ENCODE results near the gene ARSB.

ARSB gene

DNA sequence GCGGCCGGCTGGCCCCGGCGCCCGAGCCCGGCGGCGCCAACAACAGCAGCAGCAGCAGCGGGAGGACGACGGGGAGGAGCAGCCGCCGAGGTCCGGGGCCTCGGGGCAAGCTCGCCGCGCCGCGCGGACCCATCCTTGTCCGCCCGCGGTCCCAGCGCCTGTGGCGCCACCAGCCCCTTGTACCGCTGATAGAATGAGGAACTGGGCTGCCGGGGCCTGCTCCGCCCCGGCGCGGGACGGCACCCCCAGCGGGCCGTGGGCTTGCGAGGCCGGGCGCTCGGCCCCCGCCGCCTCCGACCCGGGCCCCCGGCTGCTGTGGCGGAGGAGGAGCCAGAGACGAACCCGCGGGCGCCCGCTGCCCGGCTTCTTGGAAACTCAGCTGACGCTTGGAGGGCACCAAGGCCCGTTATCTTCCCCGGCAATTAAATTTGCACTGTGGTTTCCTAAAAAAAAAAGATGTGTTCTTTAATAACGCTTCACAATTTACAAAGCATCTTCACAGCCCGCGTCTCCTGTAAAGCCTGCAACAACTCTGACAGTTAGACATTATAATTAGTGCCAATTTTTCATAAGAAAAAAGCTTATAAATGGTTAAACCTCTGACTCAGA lies at the start of gene ARSB:
TSS of gene ARSB (minus strand) at position 195 of the 609 bp plus-strand sequence. CDS start at position 133, 62 bp downstream.
- peak; percentile 71 for DNase-seq

GRCh38 chr5:79032782-79033181 lies 47.7 kb upstream of the ARSB start:
- no peak for DNase-seq

DNA sequence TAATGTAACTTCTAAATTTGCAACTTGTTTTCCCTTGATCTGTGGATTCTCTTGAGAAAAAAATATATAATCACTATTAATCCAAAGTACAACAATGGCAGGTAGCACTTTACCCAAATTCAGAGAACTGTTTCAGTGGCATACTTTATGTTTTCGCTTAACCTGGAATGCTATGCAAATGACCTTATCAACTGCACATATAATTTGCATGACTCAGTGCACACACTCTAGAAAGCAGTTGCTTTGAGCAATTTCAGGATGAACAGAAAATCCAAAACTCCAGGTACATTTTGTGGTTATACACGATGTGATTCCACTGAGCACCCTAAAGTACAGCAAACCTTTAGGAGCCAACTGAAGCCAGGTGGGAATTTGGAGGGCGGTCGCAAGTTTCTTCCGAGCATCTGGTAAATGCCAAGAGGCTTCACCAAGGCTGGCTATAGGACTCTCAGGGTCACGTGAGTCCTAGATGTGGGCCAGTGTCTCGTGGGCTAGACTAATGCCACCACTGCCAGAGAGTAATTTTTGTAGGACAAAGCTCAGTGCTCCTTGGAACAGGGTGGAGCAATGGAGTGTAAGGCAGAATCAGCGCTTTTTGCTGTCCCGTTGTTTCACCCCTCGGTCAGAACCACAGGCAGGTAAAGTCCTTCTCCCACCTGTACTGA lies 47.1 kb upstream of the ARSB start:
- no peak for DNase-seq

DNA sequence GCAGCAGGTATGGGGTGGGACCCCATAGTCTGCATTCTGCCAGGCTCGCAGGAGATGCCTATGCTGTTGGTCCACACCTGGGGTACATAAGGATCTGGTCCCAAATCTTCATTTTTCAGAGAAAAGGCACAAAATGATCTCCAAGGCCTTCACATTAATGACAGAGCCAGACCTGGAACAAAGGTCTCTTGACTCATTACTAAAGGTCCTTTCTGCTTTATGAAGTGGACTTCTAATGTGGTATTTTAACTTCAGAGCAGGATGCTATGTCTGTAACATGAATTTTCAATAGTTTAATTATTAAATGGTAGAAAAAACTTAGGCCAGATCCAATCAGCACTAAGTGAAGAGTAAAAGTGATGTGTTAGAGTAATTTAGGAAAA lies 46.4 kb upstream of the ARSB start:
- no peak for DNase-seq

- no peak for DNase-seq
Measured at GRCh38 chr5:79030663-79031484, 45.8 kb upstream of the ARSB start.

GRCh38 chr5:79025054-79025472 lies 40.0 kb upstream of the ARSB start:
- peak; percentile 68 for DNase-seq

DNA sequence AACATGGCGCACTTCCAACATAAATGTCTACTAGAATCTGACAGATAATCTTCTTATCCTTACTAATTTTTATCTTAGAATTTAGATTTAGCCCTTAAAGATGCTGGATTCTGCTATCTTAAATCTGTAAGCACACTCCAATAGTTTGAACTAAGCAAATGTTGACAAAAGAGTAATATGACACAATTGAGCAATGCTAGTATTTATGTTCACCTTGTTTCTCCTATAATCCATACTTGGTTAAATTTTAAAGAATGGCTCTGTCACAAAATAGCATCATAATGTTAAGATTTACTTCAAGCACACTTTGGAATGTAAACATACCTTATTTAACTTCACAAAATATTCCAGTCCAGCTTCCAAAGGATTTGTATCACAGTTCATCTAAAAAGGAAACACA lies 38.8 kb upstream of the ARSB start:
- DNase-seq, result no peak

DNA sequence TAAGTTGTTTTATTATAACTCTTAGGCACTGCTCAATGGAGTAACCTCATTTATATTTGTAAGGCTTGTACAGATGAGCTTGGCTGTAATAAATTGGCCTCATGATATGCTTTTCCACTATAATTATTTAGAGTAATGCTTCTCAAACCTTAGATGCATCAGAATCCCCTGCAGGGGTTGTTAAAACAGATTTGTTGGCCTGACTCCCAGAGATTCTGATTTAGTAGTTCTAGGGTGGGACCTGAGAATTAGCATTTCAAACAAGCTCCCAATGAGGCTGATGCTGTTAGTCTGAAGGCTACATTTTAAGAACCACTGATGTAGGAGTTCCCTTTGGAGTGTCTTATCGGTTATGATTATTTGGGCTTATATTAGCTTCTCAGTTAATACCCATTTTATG lies 38.2 kb upstream of the ARSB start:
- DNase-seq, result no peak

DNA sequence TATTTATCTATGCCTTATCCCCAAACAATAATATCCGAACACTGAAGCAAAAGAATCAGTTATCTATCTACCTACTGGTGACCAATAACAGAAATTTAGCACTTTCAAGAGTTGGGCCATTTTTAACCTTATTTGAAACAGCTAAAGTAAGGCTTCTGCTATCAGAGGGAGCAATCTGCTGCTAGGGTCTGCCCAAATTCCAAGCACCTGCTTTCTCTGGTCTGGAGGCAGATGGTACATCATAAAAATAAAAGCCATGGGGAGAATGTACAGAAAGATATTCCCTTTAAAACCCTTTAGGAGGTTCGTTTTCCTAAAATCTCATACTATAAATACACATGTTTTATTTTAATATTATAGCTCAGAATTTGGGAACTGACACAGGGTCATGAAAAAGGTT lies 37.7 kb upstream of the ARSB start:
- no peak for DNase-seq

- no peak for DNase-seq
Measured at GRCh38 chr5:79021753-79022152, 36.6 kb upstream of the ARSB start.

DNA sequence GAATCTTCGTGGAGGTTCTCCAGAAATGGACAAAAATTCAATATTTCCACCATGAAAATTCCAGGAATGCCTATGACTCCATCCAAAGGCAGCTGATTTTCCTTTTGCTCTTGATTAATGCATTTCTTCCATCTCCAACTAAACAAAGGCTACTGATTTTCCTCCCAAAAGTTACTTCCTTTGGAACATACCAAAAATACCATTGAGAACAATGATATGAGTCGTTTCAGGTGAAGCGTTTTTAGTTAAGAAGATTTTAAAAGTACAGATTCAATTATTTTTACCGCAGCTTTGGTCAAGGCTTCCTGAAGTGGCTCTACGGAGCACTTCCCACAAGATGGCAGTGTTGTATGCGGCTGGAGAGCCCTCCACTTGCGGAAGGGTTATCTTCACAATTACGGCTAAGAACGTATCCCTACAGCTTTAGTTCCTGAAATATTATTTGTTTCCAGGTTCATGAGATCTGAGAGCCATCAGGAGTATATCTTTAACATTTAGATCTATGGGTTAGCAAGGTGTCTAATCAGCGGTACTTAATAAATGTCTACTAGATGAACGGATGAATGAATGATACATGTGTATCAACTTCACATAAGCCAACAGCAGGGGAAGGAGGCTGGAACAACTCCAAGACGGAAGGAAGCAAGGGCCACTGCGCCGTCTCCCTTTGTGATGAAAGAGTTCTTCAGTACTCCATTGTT lies 35.9 kb upstream of the ARSB start:
- peak; percentile 62 for DNase-seq

GRCh38 chr5:79014631-79015030 lies 29.5 kb upstream of the ARSB start:
- DNase-seq, result no peak

GRCh38 chr5:79011869-79012268 lies 26.8 kb upstream of the ARSB start:
- DNase-seq, result no peak

- no peak for DNase-seq
Measured at GRCh38 chr5:79011219-79011836, 26.2 kb upstream of the ARSB start.

- DNase-seq, result no peak
Measured at GRCh38 chr5:79008362-79008761, 23.3 kb upstream of the ARSB start.

GRCh38 chr5:79007872-79008271 lies 22.8 kb upstream of the ARSB start:
- no peak for DNase-seq

DNA sequence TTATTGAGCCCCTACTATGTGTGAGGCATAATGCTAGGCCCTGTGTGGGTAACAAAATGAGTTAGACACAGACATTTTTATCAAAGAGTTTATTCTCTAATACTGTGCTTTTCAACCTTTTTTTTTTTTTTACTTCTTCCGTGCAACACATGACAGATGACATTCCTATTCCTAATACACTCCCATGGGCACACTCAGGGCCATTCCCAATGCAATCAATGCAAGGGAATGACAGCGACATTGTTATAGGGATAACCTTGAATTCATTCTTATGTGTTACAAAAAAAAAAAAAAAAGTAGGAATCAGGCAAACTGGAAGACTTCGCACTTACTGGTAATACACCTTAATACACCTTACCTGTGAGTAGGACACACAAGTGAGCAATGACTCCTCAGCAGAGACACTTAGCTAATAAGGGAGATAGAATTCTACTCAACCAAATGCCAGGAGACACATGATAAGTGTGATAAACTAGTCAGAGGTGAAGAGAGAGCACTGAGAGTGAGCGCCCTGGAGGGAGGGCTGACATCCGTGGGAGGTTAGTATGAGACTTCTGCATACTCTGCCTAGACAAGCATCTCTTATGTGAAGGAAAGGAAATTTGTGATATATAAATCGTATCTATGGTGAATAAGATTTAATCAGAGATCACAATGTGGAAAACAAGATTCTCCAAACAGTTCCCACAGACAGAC lies 21.0 kb upstream of the ARSB start:
- no peak for DNase-seq

DNA sequence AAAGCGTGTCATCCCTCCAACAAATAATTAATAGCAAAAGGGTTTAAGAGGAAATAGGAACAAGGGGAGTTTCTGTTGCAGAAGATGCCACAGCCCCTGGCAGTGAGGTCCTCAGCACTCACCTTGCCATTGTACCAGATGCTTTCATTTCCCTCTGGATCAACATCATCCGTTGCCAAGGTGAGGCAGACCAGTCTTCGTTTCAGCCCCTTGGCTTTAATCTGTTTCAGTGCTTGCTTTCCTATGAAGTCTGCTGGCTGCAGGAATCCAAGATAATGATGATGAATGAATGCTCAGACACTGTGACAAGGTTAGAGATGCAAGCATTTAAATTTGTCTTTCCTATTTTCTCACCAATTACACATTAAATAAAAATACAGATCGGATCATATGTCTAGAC lies 20.0 kb upstream of the ARSB start:
- DNase-seq, result no peak

DNA sequence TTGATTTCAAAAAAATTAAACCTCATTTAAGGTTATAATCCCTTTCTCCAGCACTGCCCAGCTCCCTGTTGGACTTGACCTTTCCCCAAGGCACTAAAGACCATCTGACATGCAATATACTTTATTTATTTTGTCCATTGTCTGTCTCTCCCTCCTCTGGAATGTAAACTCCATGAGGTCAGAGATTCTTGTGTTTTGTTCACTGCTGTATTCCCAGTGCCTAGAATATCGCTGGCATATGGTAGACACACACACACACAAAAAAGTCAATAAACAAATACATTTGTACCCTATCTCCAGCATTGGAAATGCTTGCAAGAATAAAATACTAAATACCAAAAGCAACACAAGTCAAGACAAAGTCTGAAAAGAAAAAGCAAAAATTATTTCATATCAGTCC lies 17.3 kb upstream of the ARSB start:
- no peak for DNase-seq

GRCh38 chr5:79001471-79001870 lies 16.4 kb upstream of the ARSB start:
- no peak for DNase-seq

- no peak for DNase-seq
Measured at GRCh38 chr5:78997090-78997489, 12.0 kb upstream of the ARSB start.

- DNase-seq, result no peak
Measured at GRCh38 chr5:78995521-78996007, 10.5 kb upstream of the ARSB start.
